ENCODE results near the gene LRP6. TPM values are rescaled to one million over a fixed set of nuclear protein-coding genes. Genes with fewer than 3 reads are reported as not detected.

LRP6 gene
- total and polyA plus RNA-seq, 2 of the 8 experiments (the other 6 are each of a cell fraction or from before 2014, with no cell fraction given) = 53.6 to 73.2 TPM

DNA sequence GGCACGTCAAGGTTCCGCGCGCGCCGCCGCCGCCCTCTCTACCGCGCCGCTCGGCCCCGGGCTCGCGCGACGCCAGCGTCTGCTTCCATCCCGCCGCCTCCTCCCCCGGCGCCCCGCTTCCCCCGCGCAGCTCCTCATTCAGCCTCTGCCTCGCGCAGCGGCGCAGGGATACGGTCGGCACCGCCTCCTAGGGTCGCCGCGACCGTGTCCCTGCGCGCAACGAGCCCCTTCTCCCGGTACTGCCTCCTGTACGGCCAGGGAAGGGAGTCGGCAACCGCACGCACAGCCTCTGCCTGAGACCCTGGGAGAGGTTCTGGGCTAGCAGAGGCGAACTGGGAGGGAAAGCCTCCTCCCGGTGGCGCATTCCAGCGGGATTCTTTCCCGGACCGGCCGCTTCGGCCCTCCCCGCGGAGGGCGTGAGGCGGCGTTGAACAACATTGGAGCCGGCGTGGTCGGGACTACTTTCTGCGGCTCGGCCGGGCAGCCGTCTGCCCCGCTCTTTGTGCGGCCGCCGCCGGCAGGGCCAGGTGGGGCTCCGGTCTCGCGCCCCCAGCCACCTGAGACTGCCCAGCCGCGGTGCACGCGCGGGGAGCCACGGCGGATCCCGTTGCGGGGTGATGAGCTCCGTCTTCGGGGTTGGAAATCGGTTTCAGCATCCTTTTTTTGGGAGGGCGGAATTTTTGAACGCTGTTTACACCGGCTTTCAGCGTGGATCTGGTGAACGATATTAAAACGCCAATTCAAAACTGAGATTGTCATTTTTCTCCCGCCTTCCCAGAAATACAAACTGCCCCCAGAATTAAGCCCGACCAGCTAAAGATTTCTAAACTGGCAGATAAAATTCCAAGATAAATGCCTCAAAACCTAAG is at the start of gene LRP6 (continued):
- TF ChIP-seq, protein P1, sequence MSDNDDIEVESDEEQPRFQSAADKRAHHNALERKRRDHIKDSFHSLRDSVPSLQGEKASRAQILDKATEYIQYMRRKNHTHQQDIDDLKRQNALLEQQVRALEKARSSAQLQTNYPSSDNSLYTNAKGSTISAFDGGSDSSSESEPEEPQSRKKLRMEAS (IDR thresholded peaks at IDR 0.05) = peak; percentile 78
- TF ChIP-seq BACH1 (IDR thresholded peaks at IDR 0.05; ENCODE audit: low read length) = no peak
- peak; percentile 80 for TF ChIP-seq CREB1 (IDR thresholded peaks at IDR 0.05)
- TF ChIP-seq KDM1A (IDR thresholded peaks at IDR 0.05; ENCODE audit: borderline replicate concordance, low read length) = no peak
- TF ChIP-seq SRF (IDR thresholded peaks at IDR 0.05; ENCODE audit: low read depth, low read length) = no peak
- TF ChIP-seq SIRT6 (IDR thresholded peaks at IDR 0.05; ENCODE audit: low read length) = no peak
- peak; percentile 100 for TF ChIP-seq TAF1 (IDR thresholded peaks at IDR 0.05; ENCODE audit: low read depth, low read length)
- peak; percentile 45 for TF ChIP-seq SP1 (IDR thresholded peaks at IDR 0.05; ENCODE audit: low read depth, low read length)
- TF ChIP-seq SIN3A (conservative IDR thresholded peaks at IDR 0.05 in 1 of 2, IDR thresholded peaks at IDR 0.05 in 1 of 2; ENCODE audit: low read depth in 1 of 2, low read length in 2 of 2) = no peak; a peak in 1 of 4 replicates

All from H1 (cell line).